ENCODE results near the gene PNPLA1. TPM values are rescaled to one million over a fixed set of nuclear protein-coding genes. Genes with fewer than 3 reads are reported as not detected.
A peak's percentile ranks its signal among the peaks of the same experiment; 100 is the strongest.

Gene PNPLA1
- polyA plus RNA-seq, 3 donors = 3.5 to 3.9 (median 3.8) TPM

DNA sequence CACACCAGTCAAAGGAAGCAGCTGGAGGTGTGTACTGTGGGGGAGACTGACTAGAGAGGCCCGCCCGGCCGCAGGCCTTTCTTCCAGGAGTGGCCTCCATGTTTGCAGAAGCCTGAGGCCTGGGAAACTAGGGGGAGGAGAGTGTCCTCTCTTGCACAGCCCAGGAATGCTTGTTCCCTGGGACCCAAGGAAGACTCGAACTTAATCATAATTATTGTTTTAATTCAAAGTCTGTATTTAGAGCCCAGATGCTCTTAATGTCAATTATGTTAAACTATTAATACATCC lies 43.7 kb downstream of the PNPLA1 start:
- H3K9me3 Mint-ChIP-seq = peaks cover 0 to 7% (median 3%) of the 10 kb centered on the region in 7 donors
- Histone ChIP-seq H3K79me2 (ENCODE audit: insufficient read depth, low read length) (no peaks in the 10 kb centered on the region), H3K27me3 (ENCODE audit: control insufficient read depth in 2 of 2, insufficient read depth in 2 of 2, low read length in 2 of 2) (no peaks in the 10 kb centered on the region), H3K4me2 (replicated peaks; ENCODE audit: extremely low read depth, low read length, poor library complexity, severe bottlenecking) (no peak overlapping the region), H3K9ac (ENCODE audit: insufficient read depth, low read length, poor library complexity, severe bottlenecking) (no peak overlapping the region), H3K9me3 (replicated peaks in 1 of 2; ENCODE audit: control insufficient read depth in 1 of 2, insufficient read depth in 1 of 2, low read length in 2 of 2) (no peaks in the 10 kb centered on the region), H4K20me1 (ENCODE audit: insufficient read depth, low read length) (no peaks in the 10 kb centered on the region), H2AFZ (ENCODE audit: insufficient read depth, low read depth, low read length, poor library complexity, severe bottlenecking) (no peak overlapping the region), H3K4me1 (ENCODE audit: control insufficient read depth in 1 of 2, insufficient read depth in 2 of 2, low read length in 2 of 2) (peaks cover 14 to 15% of the 10 kb centered on the region in 2 donors), H3K36me3 (replicated peaks in 1 of 2; ENCODE audit: control insufficient read depth in 1 of 2, insufficient read depth in 2 of 2, low read length in 2 of 2) (peaks cover 6 to 22% of the 10 kb centered on the region in 2 donors), H3K4me3 (replicated peaks in 1 of 3; ENCODE audit: low read depth in 2 of 3, low read length in 3 of 3) (no peak overlapping the region), H3K27ac (ENCODE audit: low read depth in 1 of 2, low read length in 2 of 2) (no peak overlapping the region)
- H3K27ac Mint-ChIP-seq = no peak overlapping the region
- H3K4me3 Mint-ChIP-seq = no peak overlapping the region
- peaks cover 32% of the 10 kb centered on the region in 2 donors for H3K36me3 Mint-ChIP-seq
- intact Hi-C loops (cut with micrococcal nuclease) = no loop called here
- peaks cover 2 to 9% (median 4%) of the 10 kb centered on the region in 3 donors for H3K27me3 Mint-ChIP-seq (ENCODE audit: low read depth in 3 of 3)
- peaks cover 17% of the 10 kb centered on the region for H3K4me1 Mint-ChIP-seq
- 100% methylated on average over 1 of the region's 4 CpGs for WGBS (ENCODE audit: insufficient coverage)
- TF ChIP-seq, protein P1, sequence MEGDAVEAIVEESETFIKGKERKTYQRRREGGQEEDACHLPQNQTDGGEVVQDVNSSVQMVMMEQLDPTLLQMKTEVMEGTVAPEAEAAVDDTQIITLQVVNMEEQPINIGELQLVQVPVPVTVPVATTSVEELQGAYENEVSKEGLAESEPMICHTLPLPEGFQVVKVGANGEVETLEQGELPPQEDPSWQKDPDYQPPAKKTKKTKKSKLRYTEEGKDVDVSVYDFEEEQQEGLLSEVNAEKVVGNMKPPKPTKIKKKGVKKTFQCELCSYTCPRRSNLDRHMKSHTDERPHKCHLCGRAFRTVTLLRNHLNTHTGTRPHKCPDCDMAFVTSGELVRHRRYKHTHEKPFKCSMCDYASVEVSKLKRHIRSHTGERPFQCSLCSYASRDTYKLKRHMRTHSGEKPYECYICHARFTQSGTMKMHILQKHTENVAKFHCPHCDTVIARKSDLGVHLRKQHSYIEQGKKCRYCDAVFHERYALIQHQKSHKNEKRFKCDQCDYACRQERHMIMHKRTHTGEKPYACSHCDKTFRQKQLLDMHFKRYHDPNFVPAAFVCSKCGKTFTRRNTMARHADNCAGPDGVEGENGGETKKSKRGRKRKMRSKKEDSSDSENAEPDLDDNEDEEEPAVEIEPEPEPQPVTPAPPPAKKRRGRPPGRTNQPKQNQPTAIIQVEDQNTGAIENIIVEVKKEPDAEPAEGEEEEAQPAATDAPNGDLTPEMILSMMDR (IDR thresholded peaks at IDR 0.05) = no peak
- no peak for DNase-seq

DNA sequence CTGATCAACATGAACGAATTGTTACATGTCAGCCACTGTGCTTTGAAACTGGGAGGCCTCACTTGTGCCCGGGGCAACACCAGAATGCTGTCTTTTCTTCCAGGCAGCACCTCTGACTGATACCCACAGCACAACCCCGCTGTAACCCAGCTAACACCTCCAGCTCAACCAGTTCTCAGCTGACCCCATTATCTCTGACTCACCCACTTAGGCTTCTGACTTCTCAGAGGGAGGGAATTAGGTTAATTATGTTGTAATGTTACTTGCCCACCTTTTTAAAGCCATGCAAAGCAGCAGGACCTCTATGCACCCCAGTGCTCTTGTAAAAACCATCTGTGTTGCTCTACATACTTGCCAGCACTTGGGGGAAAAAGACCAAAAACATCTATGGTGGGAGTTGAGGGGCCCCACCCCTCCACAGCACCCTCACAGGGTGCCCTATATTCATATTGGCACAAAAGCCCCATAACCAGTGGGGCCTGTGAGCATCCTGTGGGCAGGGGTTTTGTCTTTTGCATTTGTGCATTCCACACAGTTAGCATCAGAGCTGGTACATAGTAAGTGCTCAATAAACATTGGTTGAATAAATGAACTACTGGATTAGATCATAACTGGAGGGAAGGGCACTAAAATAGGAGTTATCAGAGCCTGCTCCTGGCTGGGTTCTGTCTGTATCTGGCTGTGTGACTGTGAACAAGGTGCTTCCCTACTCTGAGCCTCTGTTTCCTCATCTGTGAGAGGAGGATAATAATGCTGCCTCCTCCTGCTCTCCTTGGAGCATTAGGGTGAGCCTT lies 44.6 kb downstream of the PNPLA1 start:
- Histone ChIP-seq H3K4me2 (replicated peaks; ENCODE audit: extremely low read depth, low read length, poor library complexity, severe bottlenecking) (no peak overlapping the region), H3K27ac (ENCODE audit: low read depth in 1 of 2, low read length in 2 of 2) (no peak overlapping the region), H3K4me3 (replicated peaks in 1 of 3; ENCODE audit: low read depth in 2 of 3, low read length in 3 of 3) (no peak overlapping the region), H3K36me3 (replicated peaks in 1 of 2; ENCODE audit: control insufficient read depth in 1 of 2, insufficient read depth in 2 of 2, low read length in 2 of 2) (peaks cover 0 to 14% of the 10 kb centered on the region in 2 donors), H3K79me2 (ENCODE audit: insufficient read depth, low read length) (no peaks in the 10 kb centered on the region), H3K9ac (ENCODE audit: insufficient read depth, low read length, poor library complexity, severe bottlenecking) (no peak overlapping the region), H3K27me3 (ENCODE audit: control insufficient read depth in 2 of 2, insufficient read depth in 2 of 2, low read length in 2 of 2) (no peaks in the 10 kb centered on the region), H3K9me3 (replicated peaks in 1 of 2; ENCODE audit: control insufficient read depth in 1 of 2, insufficient read depth in 1 of 2, low read length in 2 of 2) (no peaks in the 10 kb centered on the region), H2AFZ (ENCODE audit: insufficient read depth, low read depth, low read length, poor library complexity, severe bottlenecking) (no peak overlapping the region), H4K20me1 (ENCODE audit: insufficient read depth, low read length) (no peaks in the 10 kb centered on the region), H3K4me1 (ENCODE audit: control insufficient read depth in 1 of 2, insufficient read depth in 2 of 2, low read length in 2 of 2) (peaks cover 14 to 15% of the 10 kb centered on the region in 2 donors)
- Mint-ChIP-seq H3K4me1 (peaks cover 17% of the 10 kb centered on the region), H3K27me3 (ENCODE audit: low read depth in 3 of 3) (peaks cover 2 to 8% (median 4%) of the 10 kb centered on the region in 3 donors), H3K4me3 (no peak overlapping the region), H3K9me3 (peaks cover 0 to 7% (median 3%) of the 10 kb centered on the region in 7 donors), H3K27ac (peak overlapping the region in 2 of 7 donors; percentile 4 to 47), H3K36me3 (peaks cover 24% of the 10 kb centered on the region in 2 donors)
- TF ChIP-seq, protein P1 (IDR thresholded peaks at IDR 0.05) = no peak
- 84% methylated on average over 2 of the region's 3 CpGs for WGBS (ENCODE audit: insufficient coverage)
- intact Hi-C loops (cut with micrococcal nuclease) = no loop called here
- DNase-seq = no peak

Measured in CD14-positive monocyte (primary cell).